ENCODE results near the gene CIDEB.

DNA sequence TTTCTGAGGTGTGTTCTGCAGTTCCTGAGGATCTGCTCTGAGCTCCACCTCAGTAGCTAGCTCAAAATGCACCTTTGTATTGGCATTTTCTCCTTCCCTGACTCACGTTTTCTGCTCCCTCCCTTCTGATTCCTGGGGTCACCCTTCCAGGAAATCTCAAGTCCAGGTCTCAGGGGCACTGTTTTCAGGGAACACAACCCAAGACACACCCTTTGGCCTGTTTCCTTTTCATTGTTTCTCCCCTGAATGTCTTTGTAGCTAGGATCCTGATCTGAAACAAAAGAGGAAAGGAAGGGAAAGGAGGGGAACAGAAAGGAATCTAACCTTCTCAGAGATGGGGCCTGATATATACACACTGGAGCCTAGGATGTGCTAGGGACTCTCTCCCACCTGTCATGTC, 39.4 kb upstream of the CIDEB start:
- no peak for TF ChIP-seq TAF1 (IDR thresholded peaks at IDR 0.05; ENCODE audit: borderline replicate concordance, insufficient read depth, low read length)
- TF ChIP-seq, protein P1, sequence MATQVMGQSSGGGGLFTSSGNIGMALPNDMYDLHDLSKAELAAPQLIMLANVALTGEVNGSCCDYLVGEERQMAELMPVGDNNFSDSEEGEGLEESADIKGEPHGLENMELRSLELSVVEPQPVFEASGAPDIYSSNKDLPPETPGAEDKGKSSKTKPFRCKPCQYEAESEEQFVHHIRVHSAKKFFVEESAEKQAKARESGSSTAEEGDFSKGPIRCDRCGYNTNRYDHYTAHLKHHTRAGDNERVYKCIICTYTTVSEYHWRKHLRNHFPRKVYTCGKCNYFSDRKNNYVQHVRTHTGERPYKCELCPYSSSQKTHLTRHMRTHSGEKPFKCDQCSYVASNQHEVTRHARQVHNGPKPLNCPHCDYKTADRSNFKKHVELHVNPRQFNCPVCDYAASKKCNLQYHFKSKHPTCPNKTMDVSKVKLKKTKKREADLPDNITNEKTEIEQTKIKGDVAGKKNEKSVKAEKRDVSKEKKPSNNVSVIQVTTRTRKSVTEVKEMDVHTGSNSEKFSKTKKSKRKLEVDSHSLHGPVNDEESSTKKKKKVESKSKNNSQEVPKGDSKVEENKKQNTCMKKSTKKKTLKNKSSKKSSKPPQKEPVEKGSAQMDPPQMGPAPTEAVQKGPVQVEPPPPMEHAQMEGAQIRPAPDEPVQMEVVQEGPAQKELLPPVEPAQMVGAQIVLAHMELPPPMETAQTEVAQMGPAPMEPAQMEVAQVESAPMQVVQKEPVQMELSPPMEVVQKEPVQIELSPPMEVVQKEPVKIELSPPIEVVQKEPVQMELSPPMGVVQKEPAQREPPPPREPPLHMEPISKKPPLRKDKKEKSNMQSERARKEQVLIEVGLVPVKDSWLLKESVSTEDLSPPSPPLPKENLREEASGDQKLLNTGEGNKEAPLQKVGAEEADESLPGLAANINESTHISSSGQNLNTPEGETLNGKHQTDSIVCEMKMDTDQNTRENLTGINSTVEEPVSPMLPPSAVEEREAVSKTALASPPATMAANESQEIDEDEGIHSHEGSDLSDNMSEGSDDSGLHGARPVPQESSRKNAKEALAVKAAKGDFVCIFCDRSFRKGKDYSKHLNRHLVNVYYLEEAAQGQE (IDR thresholded peaks at IDR 0.05; ENCODE audit: insufficient read depth in 1 of 2, low read depth in 2 of 2, low read length in 2 of 2): no peak
- TF ChIP-seq POLR2AphosphoS5 (IDR thresholded peaks at IDR 0.05; ENCODE audit: low read depth, low read length): no peak

All from PFSK-1 (cell line).